GM18870 (cell line): ENCODE measurements around the gene ADARB1.

ENCODE experiments used
- ATAC-seq: cut with Tn5 transposase; IDR thresholded peaks from one replicate; pipeline ENCODE4 v1.9.1; 2021; ENCODE audit warnings: moderate library complexity; ENCODE audit not compliant: unreplicated experiment

ADARB1 gene

GRCh38 chr21:45146306-45146705, 71.9 kb downstream of the ADARB1 start:
- ATAC-seq: no peak

GRCh38 chr21:45146801-45147200, 72.4 kb downstream of the ADARB1 start:
- no peak for ATAC-seq

- ATAC-seq: no peak
Measured at GRCh38 chr21:45147473-45148315, 73.3 kb downstream of the ADARB1 start.

DNA sequence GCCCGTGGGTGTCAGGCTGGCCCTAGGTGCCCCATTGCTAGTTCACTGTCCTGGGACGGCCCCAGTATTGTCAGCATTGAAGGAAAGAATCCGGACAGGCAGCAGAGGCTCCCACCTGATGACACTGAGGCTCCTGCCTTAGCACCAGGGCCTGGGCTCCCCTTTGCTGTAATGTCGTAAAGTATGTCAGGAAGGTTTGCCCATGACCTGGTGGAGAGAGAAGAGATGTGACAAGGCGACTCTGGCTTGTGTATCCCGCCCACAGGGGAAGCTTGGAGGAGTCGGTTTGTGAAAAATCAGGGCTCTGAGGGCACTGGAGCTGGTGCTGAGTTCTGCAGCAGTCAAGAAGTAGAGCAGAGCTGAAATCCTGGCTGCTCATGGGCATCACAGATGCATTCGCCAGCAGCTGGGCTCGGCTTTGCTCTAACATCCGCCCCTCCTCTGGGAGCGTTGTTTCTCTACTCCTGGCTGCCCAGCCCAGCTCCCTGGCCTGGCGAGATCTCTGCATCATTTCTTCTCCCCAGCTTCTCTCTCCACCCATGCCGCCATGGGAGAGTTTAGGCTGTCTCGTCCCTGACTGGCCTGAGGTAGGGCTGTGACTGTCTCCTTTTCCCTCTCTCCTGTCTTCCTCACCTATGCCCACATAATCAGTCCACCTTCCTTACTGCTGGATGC, 74.1 kb downstream of the ADARB1 start:
- no peak for ATAC-seq

DNA sequence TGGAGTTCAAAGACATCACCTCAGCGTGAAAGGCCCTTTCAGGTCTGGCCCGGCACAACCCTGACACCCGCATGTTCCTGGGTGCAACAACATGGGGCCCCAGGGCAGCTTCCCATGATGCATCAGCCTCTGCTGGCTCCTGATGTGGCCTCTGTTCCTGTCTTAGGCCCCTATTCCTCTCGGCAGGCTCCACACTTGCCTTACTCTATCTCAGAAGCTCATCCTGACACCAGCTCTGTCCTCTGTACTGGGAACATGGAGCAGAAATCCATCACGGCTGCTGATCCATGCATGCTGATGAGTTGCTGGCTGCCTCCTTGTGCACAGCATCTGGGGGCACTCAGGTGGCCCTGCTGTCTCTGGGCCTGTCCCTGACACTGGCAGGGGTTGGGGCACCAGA, 74.6 kb downstream of the ADARB1 start:
- no peak for ATAC-seq

- no peak for ATAC-seq
Measured at GRCh38 chr21:45150638-45151131, 76.3 kb downstream of the ADARB1 start.

DNA sequence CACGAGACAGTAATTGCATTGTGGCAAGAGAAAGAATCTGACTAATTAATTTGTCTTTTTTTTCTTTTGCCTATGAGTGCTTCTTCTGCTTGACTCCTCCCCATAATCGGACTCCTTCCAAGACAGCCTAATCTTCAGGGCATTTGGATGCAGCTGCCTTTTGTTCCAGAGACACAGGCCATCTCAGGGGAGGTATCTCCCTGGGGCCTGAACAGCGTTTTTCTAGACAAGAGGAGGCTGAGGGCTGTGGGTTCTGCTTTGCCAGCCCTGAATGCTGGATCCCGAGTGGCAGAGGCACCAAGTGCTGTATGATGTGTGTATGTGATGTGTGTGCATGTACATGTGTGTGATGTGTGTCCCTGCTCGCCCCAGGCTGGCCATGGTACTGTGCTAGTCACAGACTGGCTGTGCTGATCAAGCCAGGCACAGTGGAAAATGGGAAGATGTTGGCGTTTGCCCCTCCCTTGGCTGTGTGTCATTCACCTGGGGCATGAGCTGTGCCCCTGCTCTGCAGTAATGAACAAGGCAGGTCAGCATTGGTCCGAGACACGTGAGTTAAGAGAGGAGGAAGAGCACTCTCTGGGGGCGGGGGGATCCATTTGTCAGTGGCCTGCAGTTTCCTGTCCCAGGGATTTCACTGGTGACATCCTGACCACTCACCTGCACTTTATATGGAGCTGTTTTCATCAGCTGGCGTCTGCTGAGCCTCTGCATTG, 77.2 kb downstream of the ADARB1 start:
- ATAC-seq: no peak

DNA sequence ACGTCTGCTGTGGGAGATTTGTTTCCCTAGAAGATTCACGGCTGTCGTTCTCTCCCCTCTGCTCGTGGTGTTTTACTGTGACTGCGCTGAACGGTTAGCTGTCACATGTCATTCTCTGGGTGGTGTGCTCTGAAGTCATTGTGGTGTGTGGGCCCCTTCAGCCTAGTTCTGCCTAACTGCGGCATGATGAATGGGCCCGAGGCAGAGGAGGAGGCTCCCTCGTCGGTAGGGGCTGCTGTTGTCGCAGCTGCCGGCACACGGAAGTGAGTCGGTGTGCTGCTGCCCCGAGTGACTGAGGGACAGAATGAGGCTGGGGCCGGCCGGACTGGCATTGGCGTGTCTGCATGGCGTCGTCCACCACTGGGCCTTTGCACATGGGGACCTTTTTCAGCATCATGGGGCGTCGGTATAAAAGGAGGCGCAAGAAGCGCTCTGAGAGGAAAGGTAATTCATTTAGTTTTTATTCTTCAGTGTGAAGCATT, 77.9 kb downstream of the ADARB1 start:
- ATAC-seq: no peak

GRCh38 chr21:45153358-45154318, 79.3 kb downstream of the ADARB1 start:
- no peak for ATAC-seq

DNA sequence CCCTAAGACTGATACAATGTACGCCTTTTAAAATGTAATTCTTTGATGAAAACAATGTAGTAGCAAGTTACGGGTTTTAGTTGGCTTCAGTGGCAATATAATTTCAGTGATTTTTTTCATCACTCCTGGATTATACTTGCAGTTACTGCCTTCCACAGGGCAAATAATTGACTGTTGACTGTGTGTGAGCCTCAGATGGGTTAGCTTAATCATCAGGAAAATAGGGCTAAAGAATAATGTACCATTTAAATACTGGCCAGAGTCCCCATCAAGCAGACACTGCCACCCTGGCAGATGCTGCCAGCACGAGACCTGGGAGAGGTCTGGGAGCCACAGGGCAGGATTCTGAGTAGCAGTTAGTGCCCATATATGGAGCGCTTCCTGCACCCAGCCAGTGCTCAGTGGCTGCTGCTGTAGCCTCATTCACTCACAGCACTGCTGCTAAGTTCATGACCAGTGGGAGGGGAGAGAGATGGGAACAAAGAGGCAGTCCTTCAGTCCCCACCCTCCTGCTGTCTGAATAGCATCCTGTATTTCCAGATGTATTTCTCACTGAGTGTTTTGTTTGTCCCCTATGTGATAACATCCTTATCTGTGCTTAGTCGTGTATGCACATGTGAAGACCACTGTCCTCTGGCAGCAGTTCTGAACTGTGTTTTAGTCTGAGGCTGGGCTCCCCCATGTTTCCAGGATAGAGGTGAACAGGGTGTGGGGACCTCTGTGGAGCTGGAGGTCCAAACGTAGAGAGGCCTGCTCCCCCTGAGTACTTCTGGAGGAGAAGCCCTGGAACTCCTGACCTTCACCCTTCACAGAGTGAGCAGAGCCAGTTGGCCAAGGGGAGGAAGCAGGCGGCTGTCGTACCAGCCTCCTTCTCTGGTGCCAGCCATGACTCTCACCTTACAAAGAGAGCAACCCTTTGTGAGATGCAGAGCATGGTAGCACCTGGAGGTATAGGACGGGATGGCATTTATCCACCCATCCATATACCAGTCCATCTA, 80.4 kb downstream of the ADARB1 start:
- no peak for ATAC-seq

GRCh38 chr21:45155910-45156309, 81.5 kb downstream of the ADARB1 start:
- ATAC-seq: no peak

GRCh38 chr21:45156459-45156858, 82.1 kb downstream of the ADARB1 start:
- no peak for ATAC-seq

DNA sequence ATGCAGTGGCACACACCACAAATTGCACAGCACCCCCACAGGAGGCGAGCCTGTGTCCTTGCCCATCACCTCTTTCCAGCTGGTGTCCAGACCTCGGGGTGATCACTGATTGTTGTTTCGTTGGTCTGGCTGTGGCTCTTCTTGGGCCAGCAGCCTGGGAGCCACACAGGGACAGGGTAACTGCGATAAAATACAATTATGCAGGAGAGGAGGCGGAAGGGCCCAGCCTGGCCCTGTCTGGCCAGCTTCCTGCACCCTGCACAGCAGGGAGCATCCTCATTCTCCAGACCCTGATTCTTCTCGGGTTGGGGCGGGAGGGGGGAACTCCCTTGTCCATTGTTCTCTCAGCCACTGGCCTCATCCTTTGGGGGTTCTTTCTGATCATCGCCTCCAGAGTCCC, 83.6 kb downstream of the ADARB1 start:
- no peak for ATAC-seq

- no peak for ATAC-seq
Measured at GRCh38 chr21:45158491-45159423, 84.4 kb downstream of the ADARB1 start.

- no peak for ATAC-seq
Measured at GRCh38 chr21:45160198-45160597, 85.8 kb downstream of the ADARB1 start.

GRCh38 chr21:45161038-45161945, 86.9 kb downstream of the ADARB1 start:
- ATAC-seq: no peak

DNA sequence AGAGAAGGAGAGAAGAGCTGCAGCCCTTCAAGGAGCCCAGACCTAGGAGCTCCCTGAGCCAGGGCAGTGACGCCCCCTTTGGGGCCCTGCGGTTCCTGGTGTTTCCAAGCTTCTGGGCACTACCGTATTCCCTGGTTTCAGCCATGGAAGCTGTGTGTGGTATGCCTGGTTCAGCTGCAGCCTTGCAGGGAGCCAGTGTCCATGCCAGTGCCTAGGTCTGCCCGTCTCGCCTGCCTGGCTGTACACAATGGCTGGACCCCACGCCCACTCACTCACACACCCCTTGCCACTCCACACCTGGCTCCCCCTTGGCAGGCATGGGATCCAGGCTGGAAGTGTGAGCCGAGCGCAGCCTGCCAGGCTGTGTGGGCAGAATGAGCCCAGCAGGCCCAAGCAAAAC, 87.7 kb downstream of the ADARB1 start:
- ATAC-seq: no peak
